Hematopoietic multipotent progenitor cell (in vitro differentiated cells): Measurements from ENCODE around the gene CRK. TPM values are rescaled to one million over a fixed set of nuclear protein-coding genes. Genes with fewer than 3 reads are reported as not detected.
A peak's percentile ranks its signal among the peaks of the same experiment; 100 is the strongest.

Experiments
- DNase-seq, 3 donors: peaks; one replicate each; pipeline ENCODE4 v3.0.0-alpha.2; 2011 to 2015; ENCODE audit warnings: low read depth in 2 of 3, low spot score in 2 of 3
- total RNA-seq: library from RNA; depleted of rRNA; stranded (reverse); fragments of >200 nt; gene quantifications from one replicate; pipeline ENCODE4 v1.2.3, GENCODE V29; 2012

CRK gene
- 24.5 TPM for total RNA-seq

DNA sequence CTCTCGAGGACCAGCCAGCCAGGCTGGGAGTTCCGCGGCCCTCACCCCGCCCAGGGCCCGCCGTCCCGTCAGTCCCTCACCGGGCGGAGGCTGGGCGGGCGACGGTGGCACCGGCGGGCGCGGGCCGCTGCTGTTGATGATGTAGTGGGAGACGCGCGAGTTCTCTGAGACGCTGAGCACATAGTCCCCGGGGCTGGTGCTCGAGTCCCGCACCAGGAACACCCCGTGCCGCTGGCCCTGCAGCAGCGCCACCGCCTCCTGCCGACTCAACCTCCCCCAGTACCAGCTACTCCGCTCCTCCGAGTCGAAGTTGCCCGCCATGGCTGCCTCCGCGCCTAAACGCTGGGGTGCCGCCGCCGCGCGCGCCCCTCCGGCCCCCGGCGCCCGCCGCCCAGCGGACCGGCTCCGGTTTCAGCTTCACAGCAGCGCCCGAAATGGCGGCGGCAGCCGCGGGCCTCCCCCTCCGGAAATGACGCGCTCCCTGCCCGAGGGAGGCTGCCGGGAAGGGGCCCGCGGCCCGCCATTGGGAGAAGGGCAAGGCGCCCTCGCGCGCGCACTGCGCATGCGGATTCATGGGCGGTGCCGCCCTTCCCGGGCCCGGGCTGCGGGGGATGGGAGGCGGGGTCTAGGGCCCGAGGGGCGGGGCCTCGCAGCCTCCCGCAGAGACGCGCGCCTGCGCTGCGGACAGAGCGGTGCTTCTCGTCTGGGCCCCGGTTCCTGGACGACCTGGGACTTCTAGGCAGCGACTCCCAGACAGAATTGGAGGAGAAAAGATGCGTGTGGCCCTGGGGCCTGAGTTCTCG lies at the start of gene CRK:
TSS of gene CRK (minus strand) at position 436 of the 803 bp plus-strand sequence. CDS start at position 321, 115 bp downstream.
- peak; percentile 96 to 98 (median 97) for DNase-seq

DNA sequence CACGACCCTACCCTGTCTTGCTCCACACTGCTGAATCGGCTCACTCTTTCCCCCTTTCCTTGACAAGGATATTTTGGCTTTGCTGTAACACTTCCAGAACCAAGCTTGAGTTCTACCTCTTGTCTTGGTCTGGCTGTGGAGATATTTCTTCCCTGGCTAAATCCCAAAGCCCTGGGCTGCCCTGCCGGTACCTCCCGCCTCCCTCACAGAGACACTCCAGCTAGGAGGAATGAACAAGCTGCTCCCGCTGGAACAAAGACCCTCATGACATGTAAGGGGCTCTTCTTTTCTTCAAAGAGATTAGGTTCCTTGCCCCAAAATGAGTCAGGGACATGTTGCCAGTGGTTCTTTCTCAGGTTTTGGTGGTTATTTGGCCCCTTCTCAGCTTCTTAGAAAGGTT lies 49.6 kb upstream of the CRK start:
- no peak for DNase-seq

DNA sequence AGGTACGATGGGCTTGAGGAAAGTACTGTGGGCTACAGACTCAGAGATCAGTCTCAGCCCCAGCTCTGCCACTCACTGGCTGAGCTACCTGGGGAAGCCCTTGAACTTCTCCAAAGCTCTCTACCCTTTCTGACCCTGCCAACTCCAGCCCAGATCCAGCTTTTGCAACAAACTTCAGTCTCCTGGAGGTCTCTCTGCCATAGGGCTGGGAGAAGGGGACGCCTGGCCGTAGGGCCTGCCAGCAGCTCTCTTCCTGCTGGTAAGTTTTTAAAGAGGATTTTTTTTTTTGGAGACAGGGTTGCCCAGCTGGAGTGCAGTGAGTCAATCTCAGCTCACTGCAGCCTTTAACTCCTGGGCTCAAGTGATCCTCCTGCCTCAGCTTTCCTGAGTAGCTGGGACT lies 48.8 kb upstream of the CRK start:
- no peak for DNase-seq

- no peak for DNase-seq
Measured at GRCh38 chr17:1503699-1504098, 47.7 kb upstream of the CRK start.

GRCh38 chr17:1498869-1499268 lies 42.8 kb upstream of the CRK start:
- peak in 1 of 3 donors; percentile 57 for DNase-seq

GRCh38 chr17:1498233-1498632 lies 42.2 kb upstream of the CRK start:
- DNase-seq: no peak

- no peak for DNase-seq
Measured at GRCh38 chr17:1497831-1498230, 41.8 kb upstream of the CRK start.

DNA sequence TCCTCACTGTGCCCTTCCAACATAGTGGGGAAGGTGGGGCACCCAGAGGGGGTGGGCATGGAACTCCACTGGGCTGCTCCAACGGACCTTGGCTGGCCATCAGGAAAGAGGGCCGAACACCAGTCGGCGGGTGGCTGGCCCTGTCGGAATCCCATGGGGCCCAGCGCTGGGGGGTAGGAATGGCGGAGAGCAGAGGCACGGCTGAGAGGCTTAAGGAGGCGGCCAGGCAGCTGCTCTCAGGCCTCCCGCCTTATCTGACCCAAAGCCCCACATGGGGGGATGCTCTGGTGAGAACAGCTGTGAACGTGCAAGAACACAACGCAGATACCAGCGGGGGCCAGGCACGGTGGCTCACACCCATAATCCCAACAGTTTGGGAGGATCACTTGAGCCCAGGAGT lies 40.8 kb upstream of the CRK start:
- no peak for DNase-seq

- DNase-seq: no peak
Measured at GRCh38 chr17:1495265-1495989, 39.4 kb upstream of the CRK start.

DNA sequence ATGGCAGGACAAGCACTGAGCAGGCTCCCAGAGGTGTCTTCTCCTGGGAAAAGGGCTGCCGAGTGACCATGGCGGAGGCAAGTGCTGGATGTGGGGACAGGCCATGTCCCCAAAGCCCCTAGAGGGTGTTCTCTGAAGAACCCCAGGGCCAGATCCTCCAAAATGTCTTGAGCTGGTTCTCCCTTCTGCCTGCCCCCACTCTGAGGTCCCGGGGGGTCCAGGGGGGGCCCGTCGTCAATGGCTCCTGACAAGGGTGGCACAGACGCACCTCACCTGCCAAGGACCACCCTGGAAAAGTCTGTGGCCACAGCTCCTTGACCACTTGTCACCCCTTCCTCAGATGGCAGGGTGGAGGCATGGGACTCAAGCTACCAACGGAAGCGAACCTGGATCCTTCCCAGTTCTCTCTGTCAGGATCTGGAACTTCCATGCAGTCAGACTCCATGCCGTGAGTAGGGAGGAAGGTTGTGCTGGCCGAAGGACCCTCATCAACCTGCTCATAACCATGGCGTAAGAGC lies 38.8 kb upstream of the CRK start:
- no peak for DNase-seq

GRCh38 chr17:1494203-1494602 lies 38.2 kb upstream of the CRK start:
- no peak for DNase-seq

DNA sequence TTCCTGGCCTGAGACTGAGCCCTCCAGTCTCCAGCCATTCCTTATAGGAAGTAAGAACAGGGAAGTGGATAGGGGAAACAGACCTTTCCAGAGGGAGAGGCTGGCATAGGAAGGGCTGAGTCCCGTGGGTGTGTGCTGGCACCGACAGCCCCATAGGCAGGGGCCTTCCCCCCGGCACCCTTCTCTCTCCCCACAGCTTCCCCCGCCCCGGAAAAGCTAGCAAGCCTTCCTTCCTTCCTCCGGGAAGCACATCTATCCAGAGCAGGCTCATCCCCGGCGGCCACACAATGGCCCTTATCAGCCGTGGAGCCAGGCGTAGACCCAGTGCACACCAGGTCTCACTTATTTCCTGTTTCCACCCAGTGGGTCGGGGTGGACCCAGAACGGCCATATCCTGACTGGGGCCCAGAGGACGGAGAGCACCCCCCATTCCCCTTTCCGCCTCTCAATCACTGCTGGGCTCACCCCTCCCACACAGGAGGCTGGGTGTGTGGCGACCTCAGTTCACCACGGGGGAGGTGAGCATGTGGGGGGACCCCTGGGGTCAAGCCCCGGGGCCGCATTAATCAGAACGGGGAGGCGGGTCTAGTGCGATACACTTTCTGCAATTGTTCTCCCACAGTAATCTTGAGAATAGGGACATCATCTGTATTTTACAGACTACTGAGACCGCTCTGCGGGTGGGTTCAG lies 37.4 kb upstream of the CRK start:
- no peak for DNase-seq

- DNase-seq: no peak
Measured at GRCh38 chr17:1492249-1493206, 36.5 kb upstream of the CRK start, which contains the start of gene MYO1C. TSS of gene MYO1C (minus strand) at chr17:1492686. CDS start at chr17:1492487, 199 bp downstream.

GRCh38 chr17:1491443-1492248 lies 35.6 kb upstream of the CRK start:
- DNase-seq: no peak

DNA sequence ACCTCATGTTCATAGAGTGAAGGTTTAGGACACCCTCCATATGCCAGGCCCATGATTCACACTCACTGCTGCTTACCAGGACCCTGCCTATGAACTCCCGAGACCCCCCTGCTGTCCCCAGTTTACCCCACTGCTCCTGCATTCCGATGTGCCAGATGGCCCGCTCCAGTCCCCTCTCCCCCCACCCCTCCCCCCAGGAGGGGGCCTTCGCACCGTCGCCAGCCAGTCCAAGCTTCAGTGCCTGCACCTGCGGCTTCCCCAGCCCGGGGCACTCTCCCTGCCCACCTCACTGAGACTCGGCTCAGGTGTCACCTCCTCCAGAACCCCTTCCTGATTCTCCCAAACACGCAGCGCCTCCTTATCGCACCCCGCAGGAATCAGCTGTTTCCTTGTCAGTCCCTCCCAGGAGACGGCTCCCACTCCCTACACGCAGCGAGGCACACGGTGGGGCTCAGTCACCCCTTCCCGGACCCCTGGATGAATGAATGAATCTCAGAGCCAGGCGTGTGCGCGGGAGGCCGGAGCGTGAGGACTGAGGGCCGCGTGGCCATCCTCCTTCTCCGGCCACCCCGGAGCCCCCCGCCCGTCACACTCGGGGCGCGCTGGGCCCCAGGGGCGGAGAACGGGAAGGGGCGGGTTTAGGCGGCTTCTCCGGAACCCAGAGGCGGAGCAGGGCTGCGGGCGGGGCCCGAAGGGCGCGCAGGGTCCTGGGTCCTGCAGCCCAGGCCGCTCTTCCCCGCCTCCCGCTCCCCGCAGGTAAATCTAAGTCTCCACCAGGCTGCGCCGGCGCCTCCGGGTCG lies 34.8 kb upstream of the CRK start:
- peak in 2 of 3 donors; percentile 53 for DNase-seq

GRCh38 chr17:1488826-1489270 lies 32.8 kb upstream of the CRK start:
- no peak for DNase-seq

DNA sequence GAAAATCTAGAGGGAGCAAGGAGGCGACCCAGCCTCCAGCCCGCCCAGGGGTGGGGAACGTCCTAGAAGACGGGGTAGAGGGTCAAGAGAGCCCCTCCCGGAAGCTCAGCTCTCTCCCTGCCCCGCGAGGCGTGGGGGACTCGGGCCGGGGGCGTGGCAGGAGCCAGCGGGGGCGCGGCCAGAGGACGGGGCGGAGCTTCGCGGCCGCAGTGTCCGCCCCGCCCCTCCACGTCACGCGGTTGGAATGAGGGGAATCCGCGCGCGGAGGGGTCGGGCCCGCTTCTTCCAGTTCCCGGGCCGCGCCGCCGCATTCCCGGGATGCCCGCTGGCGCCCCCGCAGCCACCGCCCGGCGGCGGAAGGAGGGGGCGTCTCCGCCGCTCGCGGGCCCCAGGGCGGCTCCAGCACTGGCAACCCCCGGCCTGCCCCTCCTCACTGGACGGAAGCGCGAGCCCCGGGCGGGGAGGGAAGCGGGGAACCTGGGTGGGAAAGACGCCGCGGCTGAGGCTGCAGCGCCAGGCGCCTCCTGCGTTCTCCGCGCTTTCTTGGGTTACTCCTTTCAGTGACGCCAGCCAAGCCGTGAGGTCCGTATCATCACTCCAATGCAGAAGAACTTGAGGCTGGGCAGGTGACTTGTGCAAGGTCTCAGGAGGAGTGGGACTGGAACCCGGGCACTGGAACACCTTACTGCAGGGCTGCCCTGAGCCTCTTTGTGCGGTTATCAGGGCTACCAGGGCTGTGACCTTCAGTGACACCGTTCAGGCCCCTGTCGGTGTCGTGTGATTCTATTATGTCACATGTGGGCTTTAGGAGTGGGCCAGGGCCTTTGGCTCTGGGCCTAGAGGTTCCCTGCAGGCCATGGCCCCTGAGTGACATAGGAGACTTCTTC lies 32.1 kb upstream of the CRK start:
- peak; percentile 55 to 62 (median 56) for DNase-seq
